Ovary (tissue), 3 donors: ENCODE data around the gene C2orf78.

Experiments
- CTCF ChIP-seq, 3 donors: fragments of 450-650 bp in 2 of 3; fragments of 200-600 bp in 1 of 3; IDR thresholded peaks; one replicate each; pipeline versions ENCODE4 v1.5.1 to v1.8.0; 2016 to 2022; ENCODE audit warnings: antibody characterized with exemption in 3 of 3, mild to moderate bottlenecking in 1 of 3
- POLR2A ChIP-seq: fragments of 450-650 bp; IDR thresholded peaks from one replicate; pipeline ENCODE4 v1.6.1; 2017; ENCODE audit warnings: antibody characterized with exemption, mild to moderate bottlenecking, moderate library complexity
- donor health status: DM: no; HTN: no; CAD: no.

- TF ChIP-seq CTCF (IDR thresholded peaks at IDR 0.05) = no peak
- no peak for TF ChIP-seq POLR2A
Measured at GRCh38 chr2:73852020-73852419, 68.0 kb downstream of the C2orf78 start.
